MCF 10A (cell line): ENCODE data around the gene ZNF500. TPM values are rescaled to one million over a fixed set of nuclear protein-coding genes. Genes with fewer than 3 reads are reported as not detected.

Experiments
- BruUV-seq: library from RNA; stranded (reverse); fragments of 400-500 nt; replicated peaks from 2 replicates; lab custom pipeline; 2021; lab: Mats Ljungman, UMichigan
- CTCF ChIA-PET: fragments of 300-600 bp; sonication (Branson Sonifier 250); formaldehyde crosslinking; extraction: SDS; loops from one replicate; lab custom pipeline; 2021; ENCODE audit warnings: antibody characterized with exemption, inconsistent platforms; lab: Yijun Ruan, JAX
- POLR2A ChIA-PET: fragments of 300-600, 350-650 bp; sonication (Branson Sonifier 250); formaldehyde crosslinking; extraction: SDS; loops from one replicate; lab custom pipeline; 2020; ENCODE audit warnings: antibody characterized with exemption, inconsistent platforms; lab: Yijun Ruan, JAX
- DNase-seq: peaks from one replicate; pipeline ENCODE4 v3.0.0-alpha.2; 2018; ENCODE audit not compliant: unreplicated experiment
- H3K27ac Mint-ChIP-seq: one replicate; pipeline ENCODE4 v1.8.0; 2022; ENCODE audit warnings: mild to moderate bottlenecking, low read depth, mixed read lengths; ENCODE audit not compliant: unreplicated experiment
- H3K27me3 Mint-ChIP-seq: one replicate; pipeline ENCODE4 v1.8.0; 2022; ENCODE audit warnings: mixed read lengths; ENCODE audit not compliant: insufficient read depth, unreplicated experiment
- H3K36me3 Mint-ChIP-seq: one replicate; pipeline ENCODE4 v1.8.0; 2022; ENCODE audit warnings: mild to moderate bottlenecking, moderate library complexity, mixed read lengths; ENCODE audit not compliant: insufficient read depth, unreplicated experiment
- H3K4me1 Mint-ChIP-seq: one replicate; pipeline ENCODE4 v1.8.0; 2022; ENCODE audit warnings: mixed read lengths; ENCODE audit not compliant: insufficient read depth, unreplicated experiment
- H3K4me3 Mint-ChIP-seq: one replicate; pipeline ENCODE4 v1.8.0; 2022; ENCODE audit warnings: mild to moderate bottlenecking, moderate library complexity, mixed read lengths; ENCODE audit not compliant: unreplicated experiment
- H3K9me3 Mint-ChIP-seq: one replicate; pipeline ENCODE4 v1.8.0; 2022; ENCODE audit warnings: mixed read lengths; ENCODE audit not compliant: unreplicated experiment
- CTCF ChIP-seq: fragments of 200-600 bp; IDR thresholded peaks from one replicate; pipeline ENCODE4 v1.8.0; 2022; ENCODE audit warnings: antibody characterized with exemption, mild to moderate bottlenecking; ENCODE audit not compliant: unreplicated experiment
- intact Hi-C: fragments of 100-400 bp; cut with micrococcal nuclease; formaldehyde crosslinking; loops from 2 replicates; pipeline ENCODE4 v1.14.1; 2022
- total RNA-seq: library from RNA; stranded (reverse); gene quantifications from 2 replicates; pipeline ENCODE4 v1.2.3, GENCODE V29; 2022

The ZNF500 gene
- total RNA-seq, 1 experiment from 2014 or later: 13.8 TPM

GRCh38 chr16:4775005-4775404 lies 8.0 kb upstream of the ZNF500 start:
- no peaks in the 10 kb centered on the region for H3K27me3 Mint-ChIP-seq
- POLR2A ChIA-PET: no interaction called here
- no peaks in the 10 kb centered on the region for H3K4me1 Mint-ChIP-seq
- BruUV-seq: no TSS peak
- no peak for TF ChIP-seq CTCF
- no peak for DNase-seq
- CTCF ChIA-PET: no interaction called here
- H3K4me3 Mint-ChIP-seq: no peak overlapping the region
- H3K9me3 Mint-ChIP-seq: no peaks in the 10 kb centered on the region
- H3K36me3 Mint-ChIP-seq: peaks cover under 1% of the 10 kb centered on the region
- intact Hi-C loops: no loop called here
- H3K27ac Mint-ChIP-seq: no peak overlapping the region

- ChIA-PET CTCF (interaction anchor here (0.6 to 0.7 kb wide), 2 partner anchors 18 to 294 kb away, joined by 3 to 6 read pairs; no protein-coding TSS in a partner anchor), POLR2A (no interaction called here)
- Mint-ChIP-seq H3K4me1 (peaks cover 5% of the 10 kb centered on the region), H3K27me3 (no peaks in the 10 kb centered on the region), H3K4me3 (no peak overlapping the region), H3K27ac (no peak overlapping the region), H3K9me3 (no peaks in the 10 kb centered on the region), H3K36me3 (peaks cover 4% of the 10 kb centered on the region)
- BruUV-seq: no TSS peak
- TF ChIP-seq CTCF: no peak
- no peak for DNase-seq
- intact Hi-C loops: no loop called here
These were observed 5.4 kb upstream of the ZNF500 start for GRCh38 chr16:4772351-4772750.

- no peaks in the 10 kb centered on the region for H3K27me3 Mint-ChIP-seq
- H3K36me3 Mint-ChIP-seq: peaks cover 4% of the 10 kb centered on the region
- POLR2A ChIA-PET: no interaction called here
- intact Hi-C loops: no loop called here
- H3K4me3 Mint-ChIP-seq: no peak overlapping the region
- TF ChIP-seq CTCF: no peak
- H3K9me3 Mint-ChIP-seq: no peaks in the 10 kb centered on the region
- H3K27ac Mint-ChIP-seq: no peak overlapping the region
- CTCF ChIA-PET: interaction anchor here (0.7 kb wide), 1 partner anchor 293 kb away, joined by 6 read pairs; no protein-coding TSS in a partner anchor
- BruUV-seq: no TSS peak
- H3K4me1 Mint-ChIP-seq: peaks cover 5% of the 10 kb centered on the region
- DNase-seq: no peak
These were observed 4.7 kb upstream of the ZNF500 start for GRCh38 chr16:4771646-4772045.

GRCh38 chr16:4769306-4769638 lies 2.3 kb upstream of the ZNF500 start:
- Mint-ChIP-seq H3K9me3 (no peaks in the 10 kb centered on the region), H3K4me1 (peaks cover 5% of the 10 kb centered on the region), H3K4me3 (peak overlapping the region; percentile 90), H3K27me3 (no peaks in the 10 kb centered on the region), H3K27ac (no peak overlapping the region), H3K36me3 (peaks cover 10% of the 10 kb centered on the region)
- intact Hi-C loops: loop anchor here (2.0 kb wide), 1 partner anchor 78 kb away; the partner anchor contains the start of genes GLYR1 and UBN1
- BruUV-seq: no TSS peak
- ChIA-PET POLR2A (interaction anchor here (1.0 to 4.8 kb wide), 13 partner anchors 24 to 265 kb away, joined by 3 to 64 read pairs (median 7); partner anchors contain the start of genes ANKS3, DNAAF8, GLYR1 and NAGPA), CTCF (interaction anchor here (0.6 to 1.2 kb wide), 2 partner anchors 35 to 43 kb away, joined by 3 to 4 read pairs; partner anchors contain the start of genes ANKS3 and DNAAF8)
- no peak for DNase-seq
- no peak for TF ChIP-seq CTCF
